ENCODE results near the gene ECE1. TPM values are rescaled to one million over a fixed set of nuclear protein-coding genes. Genes with fewer than 3 reads are reported as not detected.
"Not testable (repeated sequence)": the region's sequence is repeated elsewhere in the genome, so short reads cannot be mapped to it uniquely, and the experiment has no call there.

ECE1 gene
- total RNA-seq, 1 experiment from 2014 or later, result 82.6 TPM

DNA sequence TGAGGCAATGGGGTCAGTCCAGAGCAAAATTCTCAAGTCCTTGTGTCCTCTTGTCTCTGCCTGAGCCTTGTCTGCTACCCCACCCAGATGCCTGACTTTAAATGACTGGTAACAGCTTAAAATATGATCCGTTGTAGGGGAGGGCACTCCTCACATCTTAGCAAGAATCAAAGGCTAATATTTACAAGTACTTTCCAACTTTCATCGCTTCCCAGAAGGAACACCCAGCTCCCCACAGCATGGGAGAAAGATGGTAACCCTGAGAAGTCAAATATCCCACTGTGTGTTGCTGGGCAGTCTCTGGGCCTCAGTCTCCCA lies 5.2 kb downstream of the ECE1 start:
- no peaks in the 10 kb centered on the region for H3K9me3 ChIP-seq (replicated peaks)
- no peaks in the 10 kb centered on the region for H3K27me3 ChIP-seq (replicated peaks)
- no peak overlapping the region for H3K27ac ChIP-seq
- H3K36me3 ChIP-seq, result peaks cover 13% of the 10 kb centered on the region; the same call in 1 of the 2 replicates
- H3K4me3 ChIP-seq, result no peak overlapping the region
- H3K4me1 ChIP-seq (replicated peaks), result peaks cover 25% of the 10 kb centered on the region
- no peak for DNase-seq (ENCODE audit: low read depth in 1 of 2, low spot score in 2 of 2)

DNA sequence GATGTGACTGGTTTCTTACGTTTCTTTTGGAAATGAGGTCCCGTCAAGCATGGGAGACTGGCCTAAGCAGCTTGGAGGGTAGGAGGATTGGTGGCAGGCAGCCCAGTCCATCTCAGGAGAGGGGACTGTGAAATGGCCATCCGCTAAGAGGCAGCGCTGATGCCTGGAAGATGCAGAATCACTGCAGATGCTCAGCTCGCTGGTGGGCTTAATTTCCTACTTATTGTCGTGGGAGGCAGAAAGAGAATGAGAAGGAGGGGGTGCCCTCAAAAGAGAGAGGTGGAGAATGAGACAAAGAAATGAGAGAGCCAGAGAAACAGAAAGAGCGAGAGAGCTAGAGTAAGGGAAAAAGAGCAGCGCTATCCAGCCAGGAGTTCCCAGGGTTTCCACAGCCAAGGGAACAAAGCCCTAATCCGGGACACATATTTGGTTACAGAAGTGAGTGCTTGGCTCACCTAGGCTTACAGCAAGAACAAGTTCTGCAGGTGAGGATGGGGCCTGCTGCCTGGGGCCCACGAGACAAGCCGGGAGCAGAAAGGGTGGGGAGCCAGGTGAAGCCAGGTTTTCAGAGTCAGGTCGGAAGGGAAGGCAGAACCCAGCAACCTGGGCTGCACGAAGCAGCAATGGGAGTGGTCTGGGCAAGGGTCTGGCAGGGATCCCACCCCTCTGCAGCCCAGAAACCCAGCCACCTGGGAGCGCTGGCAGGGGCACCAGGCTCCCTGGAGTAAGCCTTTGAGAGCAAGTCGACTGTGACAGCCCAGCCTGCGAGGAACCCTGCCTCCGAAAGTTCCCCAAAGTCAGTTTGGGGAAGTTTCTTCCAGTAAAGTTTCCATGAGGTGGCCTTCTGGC lies 5.8 kb downstream of the ECE1 start:
- Histone ChIP-seq H3K27ac (no peak overlapping the region), H3K4me3 (no peak overlapping the region), H3K4me1 (replicated peaks) (peaks cover 28% of the 10 kb centered on the region), H3K27me3 (replicated peaks) (no peaks in the 10 kb centered on the region), H3K36me3 (peaks cover 11% of the 10 kb centered on the region; the same call in 1 of the 2 replicates), H3K9me3 (replicated peaks) (no peaks in the 10 kb centered on the region)
- no peak for DNase-seq (ENCODE audit: low read depth in 1 of 2, low spot score in 2 of 2)

- Histone ChIP-seq H3K4me1 (replicated peaks) (peaks cover 33% of the 10 kb centered on the region), H3K27ac (no peak overlapping the region)
Observed at GRCh38 chr1:21283524-21283923, 6.7 kb downstream of the ECE1 start.

GRCh38 chr1:21282020-21282419 lies 8.2 kb downstream of the ECE1 start:
- H3K27me3 ChIP-seq (replicated peaks); H3K4me3 ChIP-seq; H3K9me3 ChIP-seq (replicated peaks): not testable (repeated sequence)

More at GRCh38 chr1:21283524-21283923, 6.7 kb downstream of the ECE1 start:
- no peaks in the 10 kb centered on the region for H3K9me3 ChIP-seq (replicated peaks)
- DNase-seq (ENCODE audit: low read depth in 1 of 2, low spot score in 2 of 2), result no peak
- H3K36me3 ChIP-seq, result peaks cover 14% of the 10 kb centered on the region
- no peaks in the 10 kb centered on the region for H3K27me3 ChIP-seq (replicated peaks)
- no peak overlapping the region for H3K4me3 ChIP-seq

GRCh38 chr1:21280482-21280881 lies 9.8 kb downstream of the ECE1 start:
- peaks cover 39% of the 10 kb centered on the region for H3K4me1 ChIP-seq (replicated peaks)
- H3K4me3 ChIP-seq, result no peak overlapping the region
- DNase-seq (ENCODE audit: low read depth in 1 of 2, low spot score in 2 of 2), result peak in 1 of 2 experiments; percentile 16
- H3K27me3 ChIP-seq (replicated peaks), result no peaks in the 10 kb centered on the region
- peaks cover 20% of the 10 kb centered on the region for H3K36me3 ChIP-seq
- H3K9me3 ChIP-seq (replicated peaks), result no peaks in the 10 kb centered on the region
- H3K27ac ChIP-seq, result peak overlapping the region; percentile 83

More at GRCh38 chr1:21282020-21282419, 8.2 kb downstream of the ECE1 start:
- DNase-seq (ENCODE audit: low read depth in 1 of 2, low spot score in 2 of 2); H3K27ac ChIP-seq: not testable (repeated sequence)
- peaks cover 39% of the 10 kb centered on the region for H3K4me1 ChIP-seq (replicated peaks)
- peaks cover 24% of the 10 kb centered on the region for H3K36me3 ChIP-seq

GRCh38 chr1:21280011-21280471 lies 10.2 kb downstream of the ECE1 start:
- DNase-seq (ENCODE audit: low read depth in 1 of 2, low spot score in 2 of 2), result peak; percentile 67 to 68
- no peaks in the 10 kb centered on the region for H3K9me3 ChIP-seq (replicated peaks)
- no peak overlapping the region for H3K4me3 ChIP-seq
- no peaks in the 10 kb centered on the region for H3K27me3 ChIP-seq (replicated peaks)
- H3K27ac ChIP-seq, result peak overlapping the region; percentile 83
- H3K36me3 ChIP-seq, result peaks cover 22% of the 10 kb centered on the region
- H3K4me1 ChIP-seq (replicated peaks), result peaks cover 39% of the 10 kb centered on the region

DNA sequence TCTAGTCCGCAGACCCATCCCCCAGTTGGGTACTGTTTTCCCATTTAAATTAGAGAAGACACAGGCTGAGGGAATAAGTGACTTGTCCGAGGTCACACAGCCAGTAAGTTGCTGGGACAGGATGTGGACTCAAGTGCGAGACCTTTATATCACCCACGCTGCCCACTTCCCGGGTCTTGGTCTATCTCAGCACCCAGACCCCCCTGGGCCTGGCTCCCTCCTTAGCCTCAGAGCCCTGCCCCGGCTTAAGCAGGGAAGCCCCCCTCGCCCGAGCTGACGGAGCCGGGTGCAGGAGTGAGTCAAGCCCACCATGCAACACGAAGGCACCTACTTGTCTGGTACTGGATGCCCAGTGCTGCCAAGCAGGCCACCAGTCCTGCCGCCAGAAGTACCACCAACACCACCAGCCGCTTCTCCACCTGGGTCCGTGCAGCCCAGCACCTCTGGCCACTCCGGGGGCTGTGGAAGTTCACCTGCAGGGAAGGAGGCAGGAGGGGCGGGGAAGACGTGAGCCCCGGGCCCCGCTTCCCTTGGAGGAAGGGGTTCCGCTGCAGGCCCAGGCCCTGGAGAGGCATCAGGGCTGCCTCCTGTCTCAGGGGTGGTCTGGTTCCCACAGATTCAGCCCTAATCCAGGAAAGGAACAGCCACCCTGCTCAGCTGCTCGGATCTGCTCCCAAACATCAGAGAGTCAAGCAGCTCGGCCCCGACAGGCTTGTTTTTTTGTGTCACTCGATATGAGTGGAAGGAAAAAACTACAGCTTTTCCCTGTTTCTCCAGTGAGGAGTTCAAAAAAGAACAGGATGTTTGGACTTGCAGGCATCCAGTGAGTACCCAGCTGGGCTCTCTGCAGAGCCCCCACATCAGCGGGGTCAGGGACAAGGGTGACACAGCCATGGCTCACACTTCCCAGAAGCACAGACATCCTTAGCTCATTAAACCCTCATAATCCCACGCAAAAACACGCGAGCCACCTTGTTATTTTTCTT lies 11.1 kb downstream of the ECE1 start:
- Histone ChIP-seq H3K27ac (peak overlapping the region; percentile 83), H3K36me3 (peaks cover 30% of the 10 kb centered on the region), H3K27me3 (replicated peaks) (no peaks in the 10 kb centered on the region), H3K4me3 (no peak overlapping the region), H3K4me1 (replicated peaks) (peaks cover 39% of the 10 kb centered on the region), H3K9me3 (replicated peaks) (no peaks in the 10 kb centered on the region)
- DNase-seq (ENCODE audit: low read depth in 1 of 2, low spot score in 2 of 2), result peak in 1 of 2 experiments; percentile 43

DNA sequence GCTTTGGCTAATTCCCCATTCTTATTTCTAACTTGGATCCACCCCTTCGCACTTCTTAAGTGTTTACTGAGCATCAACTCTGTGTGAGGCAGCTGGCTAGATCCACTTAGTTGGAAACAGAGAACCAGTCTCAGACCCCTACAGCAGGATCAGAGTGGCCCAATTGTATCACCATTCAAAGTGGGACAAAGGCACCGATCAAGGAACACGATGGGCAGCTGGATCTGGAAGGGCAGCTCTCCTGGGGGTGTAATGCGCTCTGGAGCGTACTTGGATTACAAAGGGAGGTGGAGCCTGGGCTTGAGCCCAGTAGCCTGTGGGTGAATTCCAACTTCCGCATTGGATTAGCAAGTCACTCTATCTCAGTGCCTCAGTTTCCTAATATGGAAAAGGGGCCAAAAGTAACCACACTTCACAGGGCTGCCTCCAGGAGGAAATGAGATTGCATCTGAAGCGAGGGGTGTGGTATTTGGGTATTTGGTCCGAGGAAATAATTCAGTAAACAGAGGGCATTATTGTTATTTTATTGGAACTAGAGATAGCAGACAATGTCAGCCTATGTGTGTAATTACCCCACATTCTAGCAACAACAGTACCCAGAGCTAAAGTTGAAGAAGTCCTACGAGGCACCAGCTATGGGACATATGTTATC lies 11.9 kb downstream of the ECE1 start:
- H3K4me1 ChIP-seq (replicated peaks), result peaks cover 39% of the 10 kb centered on the region
- DNase-seq (ENCODE audit: low read depth in 1 of 2, low spot score in 2 of 2), result peak in 1 of 2 experiments; percentile 15
- peak overlapping the region; percentile 83 for H3K27ac ChIP-seq

DNA sequence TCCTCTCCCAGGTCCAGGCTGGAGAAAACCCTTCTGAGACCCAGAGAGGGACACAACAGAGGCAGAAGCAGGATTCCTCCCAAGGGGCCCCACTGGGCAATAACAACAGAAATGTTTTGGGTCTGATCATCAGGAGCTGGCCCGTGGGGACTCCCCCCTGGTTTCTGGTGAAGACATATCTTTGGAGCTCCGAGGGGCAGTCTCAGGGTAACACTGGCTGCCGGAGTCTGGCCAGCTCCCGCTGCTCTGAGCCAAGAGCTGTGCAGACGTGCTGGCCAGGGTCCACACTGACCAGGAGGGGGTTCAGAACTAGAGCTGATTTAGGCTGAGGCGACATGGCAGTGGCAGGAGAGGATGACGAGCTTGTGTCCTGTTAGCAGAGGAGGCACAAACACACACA lies 13.1 kb downstream of the ECE1 start:
- Histone ChIP-seq H3K27me3 (replicated peaks) (no peaks in the 10 kb centered on the region), H3K27ac (no peak overlapping the region), H3K4me3 (no peak overlapping the region), H3K4me1 (replicated peaks) (peaks cover 39% of the 10 kb centered on the region), H3K36me3 (peaks cover 35% of the 10 kb centered on the region), H3K9me3 (replicated peaks) (no peaks in the 10 kb centered on the region)
- DNase-seq (ENCODE audit: low read depth in 1 of 2, low spot score in 2 of 2), result no peak

More for the DNA sequence above, 11.9 kb downstream of the ECE1 start:
- H3K4me3 ChIP-seq, result no peak overlapping the region
- H3K9me3 ChIP-seq (replicated peaks), result no peaks in the 10 kb centered on the region
- H3K27me3 ChIP-seq (replicated peaks), result no peaks in the 10 kb centered on the region
- peaks cover 28% of the 10 kb centered on the region for H3K36me3 ChIP-seq

- Histone ChIP-seq H3K36me3 (peaks cover 67% of the 10 kb centered on the region), H3K9me3 (replicated peaks) (no peaks in the 10 kb centered on the region), H3K27me3 (replicated peaks) (no peaks in the 10 kb centered on the region), H3K4me3 (no peak overlapping the region), H3K4me1 (replicated peaks) (no peaks in the 10 kb centered on the region), H3K27ac (no peak overlapping the region)
- no peak for DNase-seq (ENCODE audit: low read depth in 1 of 2, low spot score in 2 of 2)
Observed at GRCh38 chr1:21272540-21272939, 17.7 kb downstream of the ECE1 start.

DNA sequence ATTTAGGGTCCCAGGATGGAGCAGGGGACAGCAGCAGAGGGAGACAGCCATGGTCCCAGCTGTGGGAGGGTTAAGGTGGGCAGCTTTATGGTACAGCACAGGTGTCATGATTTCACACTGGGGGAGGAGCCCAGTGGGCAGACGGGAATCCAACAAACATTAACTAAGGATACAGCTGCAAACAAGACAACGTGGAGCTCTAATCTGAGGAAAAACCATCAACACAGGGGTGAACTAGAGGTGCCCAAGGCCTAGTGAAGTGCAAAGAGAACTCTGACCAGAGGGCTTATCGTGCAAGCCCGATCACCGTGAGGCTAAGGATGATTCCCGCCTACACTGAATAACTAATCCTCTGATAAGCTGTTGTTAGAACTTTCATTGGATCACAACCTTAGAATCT lies 18.7 kb downstream of the ECE1 start:
- no peak overlapping the region for H3K27ac ChIP-seq

DNA sequence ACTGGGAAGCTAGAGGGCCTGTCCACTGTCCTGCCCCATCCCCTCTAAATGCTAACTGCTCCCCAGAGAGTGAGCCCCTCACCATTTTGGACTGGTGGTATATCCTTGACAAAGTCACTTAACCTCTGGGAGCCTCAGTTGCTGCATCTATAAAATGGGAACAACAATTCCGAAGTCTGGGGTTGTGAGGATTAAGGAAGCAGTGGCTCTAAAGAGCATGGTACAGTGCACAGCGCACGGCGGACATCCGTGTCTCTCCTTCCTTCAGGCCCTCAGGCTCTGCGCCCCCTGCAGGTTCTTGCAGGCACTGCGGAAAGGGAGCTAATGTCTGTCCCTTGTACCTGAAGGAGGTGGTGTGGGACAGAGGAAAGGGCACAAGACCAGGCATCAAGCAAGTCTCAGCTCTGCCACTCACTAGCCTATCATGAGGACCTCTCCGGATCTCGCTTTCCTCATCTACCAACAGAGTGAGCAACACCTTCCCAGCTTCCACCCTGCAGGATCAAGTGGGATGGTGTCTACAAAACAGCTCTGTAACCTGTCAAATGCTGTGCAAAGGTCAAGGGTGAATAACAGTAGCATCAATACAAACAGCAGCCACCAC lies 20.1 kb downstream of the ECE1 start:
- Histone ChIP-seq H3K4me3 (no peak overlapping the region), H3K27me3 (replicated peaks) (no peaks in the 10 kb centered on the region), H3K9me3 (replicated peaks) (no peaks in the 10 kb centered on the region), H3K36me3 (peaks cover 73% of the 10 kb centered on the region), H3K27ac (no peak overlapping the region), H3K4me1 (replicated peaks) (peaks cover 13% of the 10 kb centered on the region)
- peak; percentile 71 to 80 for DNase-seq (ENCODE audit: low read depth in 1 of 2, low spot score in 2 of 2)

More for the DNA sequence above, 18.7 kb downstream of the ECE1 start:
- no peaks in the 10 kb centered on the region for H3K27me3 ChIP-seq (replicated peaks)
- H3K4me1 ChIP-seq (replicated peaks), result no peaks in the 10 kb centered on the region
- DNase-seq (ENCODE audit: low read depth in 1 of 2, low spot score in 2 of 2), result no peak
- H3K36me3 ChIP-seq, result peaks cover 70% of the 10 kb centered on the region
- H3K4me3 ChIP-seq, result no peak overlapping the region
- no peaks in the 10 kb centered on the region for H3K9me3 ChIP-seq (replicated peaks)

All from SJSA1 (cell line).